ENCODE data around the gene AAMP.
"Not testable (repeated sequence)": the region's sequence is repeated elsewhere in the genome, so short reads cannot be mapped to it uniquely, and the experiment has no call there.

AAMP gene, protein sequence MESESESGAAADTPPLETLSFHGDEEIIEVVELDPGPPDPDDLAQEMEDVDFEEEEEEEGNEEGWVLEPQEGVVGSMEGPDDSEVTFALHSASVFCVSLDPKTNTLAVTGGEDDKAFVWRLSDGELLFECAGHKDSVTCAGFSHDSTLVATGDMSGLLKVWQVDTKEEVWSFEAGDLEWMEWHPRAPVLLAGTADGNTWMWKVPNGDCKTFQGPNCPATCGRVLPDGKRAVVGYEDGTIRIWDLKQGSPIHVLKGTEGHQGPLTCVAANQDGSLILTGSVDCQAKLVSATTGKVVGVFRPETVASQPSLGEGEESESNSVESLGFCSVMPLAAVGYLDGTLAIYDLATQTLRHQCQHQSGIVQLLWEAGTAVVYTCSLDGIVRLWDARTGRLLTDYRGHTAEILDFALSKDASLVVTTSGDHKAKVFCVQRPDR

GRCh38 chr2:218269900-218270720, at the start of gene AAMP, which contains the start of gene PNKD:
Gene AAMP (minus strand): TSS chr2:218270137. CDS start chr2:218270086, 51 bp downstream.
Gene PNKD (plus strand): TSS chr2:218270519. CDS start chr2:218270536, 17 bp downstream.
- Histone ChIP-seq H3K4me1 (ENCODE audit: insufficient read depth, low read length) (peaks cover 10% of the 10 kb centered on the region), H3K36me3 (ENCODE audit: insufficient read depth, low read depth, low read length) (peaks cover 43% of the 10 kb centered on the region), H3K27ac (ENCODE audit: low read length) (peak within 1 kb of the TSS; percentile 52)

DNA sequence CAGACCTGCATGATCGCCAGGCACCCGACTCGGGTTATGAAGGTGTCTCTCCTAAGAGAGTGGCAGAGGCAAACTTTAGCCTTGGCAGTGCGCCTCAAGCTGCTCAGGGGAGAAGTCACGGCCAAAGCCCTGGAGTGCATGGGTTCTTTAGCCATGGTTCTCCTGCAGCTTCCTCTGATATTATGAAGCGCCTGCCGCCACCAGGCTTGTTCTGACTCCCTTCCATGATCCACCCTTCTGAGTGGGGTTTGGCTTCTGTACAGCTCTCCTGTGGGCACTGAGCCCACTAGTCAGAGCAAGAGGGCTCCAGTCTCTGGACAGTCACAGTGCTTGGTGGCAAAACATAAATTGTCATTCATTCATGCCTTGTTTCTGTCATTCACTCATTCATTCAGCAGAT, 48.3 kb upstream of the AAMP start:
- no peak overlapping the region for H3K4me3 ChIP-seq (ENCODE audit: low read length)
- no peak overlapping the region for H3K27ac ChIP-seq (ENCODE audit: low read length)
- H3K9ac ChIP-seq (ENCODE audit: low read depth, low read length): no peak overlapping the region
- H3K27me3 ChIP-seq (ENCODE audit: insufficient read depth, low read length): no peaks in the 10 kb centered on the region
- peaks cover 5% of the 10 kb centered on the region for H3K4me1 ChIP-seq (ENCODE audit: insufficient read depth, low read length)
- no peaks in the 10 kb centered on the region for H3K36me3 ChIP-seq (ENCODE audit: insufficient read depth, low read depth, low read length)
- no peaks in the 10 kb centered on the region for H3K9me3 ChIP-seq (ENCODE audit: insufficient read depth, low read depth, low read length)

More at GRCh38 chr2:218269900-218270720, at the start of gene AAMP, which contains the start of gene PNKD:
- peak within 1 kb of the TSS; percentile 91 for H3K9ac ChIP-seq (ENCODE audit: low read depth, low read length)
- H3K27me3 ChIP-seq (ENCODE audit: insufficient read depth, low read length): no peaks in the 10 kb centered on the region
- peak within 1 kb of the TSS; percentile 98 for H3K4me3 ChIP-seq (ENCODE audit: low read length)
- H3K9me3 ChIP-seq (ENCODE audit: insufficient read depth, low read depth, low read length): no peaks in the 10 kb centered on the region

GRCh38 chr2:218317835-218318234, 47.9 kb upstream of the AAMP start:
- no peak overlapping the region for H3K27ac ChIP-seq (ENCODE audit: low read length)
- H3K9ac ChIP-seq (ENCODE audit: low read depth, low read length): no peak overlapping the region
- H3K4me1 ChIP-seq (ENCODE audit: insufficient read depth, low read length): peaks cover 5% of the 10 kb centered on the region
- H3K9me3 ChIP-seq (ENCODE audit: insufficient read depth, low read depth, low read length): no peaks in the 10 kb centered on the region
- no peak overlapping the region for H3K4me3 ChIP-seq (ENCODE audit: low read length)
- no peaks in the 10 kb centered on the region for H3K36me3 ChIP-seq (ENCODE audit: insufficient read depth, low read depth, low read length)
- H3K27me3 ChIP-seq (ENCODE audit: insufficient read depth, low read length): no peaks in the 10 kb centered on the region

DNA sequence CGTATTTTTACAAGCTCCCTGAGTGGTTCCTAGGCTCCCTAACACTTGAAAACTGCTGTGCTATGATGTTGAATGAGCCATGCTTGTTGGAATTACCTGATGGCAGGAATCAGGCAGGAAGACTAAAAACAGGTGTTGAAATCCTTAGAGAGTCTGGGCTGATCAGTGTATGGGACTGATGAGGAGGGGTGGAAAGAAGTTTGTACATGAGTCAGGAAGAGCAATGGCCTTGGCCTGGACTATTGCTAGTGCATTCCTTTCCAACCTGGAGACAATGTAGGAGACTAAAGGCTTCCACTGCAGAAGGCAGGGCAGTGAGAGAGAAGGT, 47.3 kb upstream of the AAMP start:
- Histone ChIP-seq H3K9ac (ENCODE audit: low read depth, low read length) (no peak overlapping the region), H3K36me3 (ENCODE audit: insufficient read depth, low read depth, low read length) (no peaks in the 10 kb centered on the region), H3K4me1 (ENCODE audit: insufficient read depth, low read length) (peaks cover 1% of the 10 kb centered on the region), H3K9me3 (ENCODE audit: insufficient read depth, low read depth, low read length) (no peaks in the 10 kb centered on the region), H3K27ac (ENCODE audit: low read length) (no peak overlapping the region), H3K27me3 (ENCODE audit: insufficient read depth, low read length) (no peaks in the 10 kb centered on the region), H3K4me3 (ENCODE audit: low read length) (no peak overlapping the region)

- H3K4me3 ChIP-seq (ENCODE audit: low read length): no peak overlapping the region
- no peak overlapping the region for H3K9ac ChIP-seq (ENCODE audit: low read depth, low read length)
- no peak overlapping the region for H3K27ac ChIP-seq (ENCODE audit: low read length)
- H3K36me3 ChIP-seq (ENCODE audit: insufficient read depth, low read depth, low read length): no peaks in the 10 kb centered on the region
- no peaks in the 10 kb centered on the region for H3K27me3 ChIP-seq (ENCODE audit: insufficient read depth, low read length)
- H3K9me3 ChIP-seq (ENCODE audit: insufficient read depth, low read depth, low read length): no peaks in the 10 kb centered on the region
- H3K4me1 ChIP-seq (ENCODE audit: insufficient read depth, low read length): no peaks in the 10 kb centered on the region
Measured at GRCh38 chr2:218315397-218315796, 45.5 kb upstream of the AAMP start.

DNA sequence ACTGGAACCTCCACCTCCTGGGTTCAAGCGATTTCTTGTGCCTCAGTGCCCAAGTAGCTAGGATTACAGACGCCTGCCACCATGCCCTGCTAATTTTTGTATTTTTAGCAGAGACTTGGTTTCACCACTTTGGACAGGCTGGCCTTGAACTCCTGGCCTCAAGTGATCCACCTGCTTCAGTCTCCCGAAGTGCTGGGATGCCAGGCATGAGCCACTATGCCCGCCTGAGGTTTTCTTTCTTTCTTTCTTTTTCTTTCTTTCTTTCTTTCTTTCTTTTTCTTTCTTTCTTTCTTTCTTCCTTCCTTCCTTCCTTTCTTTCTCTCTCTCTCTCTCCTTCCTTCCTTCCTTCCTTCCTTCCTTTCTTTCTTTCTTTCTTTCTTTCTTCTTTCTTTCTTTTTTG, 44.8 kb upstream of the AAMP start:
- not testable (repeated sequence) for H3K4me3 ChIP-seq (ENCODE audit: low read length); H3K27ac ChIP-seq (ENCODE audit: low read length); H3K27me3 ChIP-seq (ENCODE audit: insufficient read depth, low read length); H3K9me3 ChIP-seq (ENCODE audit: insufficient read depth, low read depth, low read length); H3K4me1 ChIP-seq (ENCODE audit: insufficient read depth, low read length); H3K36me3 ChIP-seq (ENCODE audit: insufficient read depth, low read depth, low read length); H3K9ac ChIP-seq (ENCODE audit: low read depth, low read length)

GRCh38 chr2:218313356-218313755, 43.4 kb upstream of the AAMP start:
- no peak overlapping the region for H3K9ac ChIP-seq (ENCODE audit: low read depth, low read length)
- no peak overlapping the region for H3K27ac ChIP-seq (ENCODE audit: low read length)
- H3K9me3 ChIP-seq (ENCODE audit: insufficient read depth, low read depth, low read length): no peaks in the 10 kb centered on the region
- H3K4me1 ChIP-seq (ENCODE audit: insufficient read depth, low read length): no peaks in the 10 kb centered on the region
- no peaks in the 10 kb centered on the region for H3K36me3 ChIP-seq (ENCODE audit: insufficient read depth, low read depth, low read length)
- no peak overlapping the region for H3K4me3 ChIP-seq (ENCODE audit: low read length)
- H3K27me3 ChIP-seq (ENCODE audit: insufficient read depth, low read length): no peaks in the 10 kb centered on the region

GRCh38 chr2:218312267-218312756, 42.4 kb upstream of the AAMP start:
- Histone ChIP-seq H3K27ac (ENCODE audit: low read length) (no peak overlapping the region), H3K4me3 (ENCODE audit: low read length) (no peak overlapping the region), H3K4me1 (ENCODE audit: insufficient read depth, low read length) (no peaks in the 10 kb centered on the region)

DNA sequence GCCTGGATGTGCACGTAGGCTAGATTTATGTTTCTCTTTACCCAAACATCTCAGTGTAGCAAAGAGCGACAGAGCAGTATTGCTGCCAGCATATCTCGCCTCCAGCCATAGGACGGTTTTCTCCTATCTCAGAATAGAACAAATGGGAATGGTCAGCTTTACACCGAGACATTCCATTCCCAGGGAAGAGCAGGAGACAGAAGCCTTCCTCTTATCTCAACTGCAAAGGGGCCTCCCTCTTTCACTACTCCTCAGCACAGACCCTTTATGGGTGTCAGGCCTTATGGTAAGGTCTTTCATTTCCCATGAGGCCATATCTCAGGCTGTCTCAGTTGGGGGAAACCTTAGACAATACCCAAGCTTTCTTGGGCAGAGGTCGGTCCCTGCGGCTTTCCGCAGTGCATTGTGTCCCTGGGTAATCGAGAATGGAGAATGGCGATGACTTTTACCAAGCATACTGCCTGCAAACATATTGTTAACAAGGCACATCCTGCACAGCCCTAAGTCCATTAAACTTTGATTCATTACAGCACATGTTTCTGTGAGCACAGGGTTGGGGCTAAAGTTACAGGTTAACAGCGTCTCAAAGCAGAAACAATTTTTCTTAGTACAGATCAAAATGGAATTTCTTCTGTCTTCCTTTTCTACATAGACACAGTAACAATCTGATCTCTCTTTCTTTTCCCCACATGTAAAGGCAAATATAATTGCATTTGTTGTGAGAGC, 41.8 kb upstream of the AAMP start:
- not testable (repeated sequence) for H3K9me3 ChIP-seq (ENCODE audit: insufficient read depth, low read depth, low read length); H3K27ac ChIP-seq (ENCODE audit: low read length); H3K9ac ChIP-seq (ENCODE audit: low read depth, low read length); H3K4me1 ChIP-seq (ENCODE audit: insufficient read depth, low read length); H3K4me3 ChIP-seq (ENCODE audit: low read length); H3K36me3 ChIP-seq (ENCODE audit: insufficient read depth, low read depth, low read length); H3K27me3 ChIP-seq (ENCODE audit: insufficient read depth, low read length)

More at GRCh38 chr2:218312267-218312756, 42.4 kb upstream of the AAMP start:
- H3K36me3 ChIP-seq (ENCODE audit: insufficient read depth, low read depth, low read length): no peaks in the 10 kb centered on the region
- H3K9me3 ChIP-seq (ENCODE audit: insufficient read depth, low read depth, low read length): no peaks in the 10 kb centered on the region
- no peaks in the 10 kb centered on the region for H3K27me3 ChIP-seq (ENCODE audit: insufficient read depth, low read length)
- H3K9ac ChIP-seq (ENCODE audit: low read depth, low read length): no peak overlapping the region

GRCh38 chr2:218310853-218311540, 41.1 kb upstream of the AAMP start:
- Histone ChIP-seq H3K4me1 (ENCODE audit: insufficient read depth, low read length) (no peaks in the 10 kb centered on the region), H3K36me3 (ENCODE audit: insufficient read depth, low read depth, low read length) (no peaks in the 10 kb centered on the region), H3K4me3 (ENCODE audit: low read length) (no peak overlapping the region), H3K9me3 (ENCODE audit: insufficient read depth, low read depth, low read length) (no peaks in the 10 kb centered on the region), H3K27me3 (ENCODE audit: insufficient read depth, low read length) (no peaks in the 10 kb centered on the region), H3K27ac (ENCODE audit: low read length) (no peak overlapping the region), H3K9ac (ENCODE audit: low read depth, low read length) (no peak overlapping the region)
